Measurements from ENCODE around the gene MYO9A. TPM values are rescaled to one million over a fixed set of nuclear protein-coding genes. Genes with fewer than 3 reads are reported as not detected.

The MYO9A gene
- total RNA-seq, 2 donors from 2014 or later, result 27.1 to 30.5 TPM

GRCh38 chr15:71931261-71931660, 186.7 kb downstream of the MYO9A start:
- Mint-ChIP-seq H3K4me3 (no peak overlapping the region), H3K4me1 (no peaks in the 10 kb centered on the region), H3K27me3 (no peaks in the 10 kb centered on the region), H3K27ac (no peak overlapping the region), H3K36me3 (ENCODE audit: low read depth) (peaks cover 9% of the 10 kb centered on the region)
- ATAC-seq (no peak), DNase-seq (no peak)
- peaks cover 7% of the 10 kb centered on the region for H3K9me3 ChIP-seq (ENCODE audit: control insufficient read depth, low read length, poor library complexity, severe bottlenecking)

DNA sequence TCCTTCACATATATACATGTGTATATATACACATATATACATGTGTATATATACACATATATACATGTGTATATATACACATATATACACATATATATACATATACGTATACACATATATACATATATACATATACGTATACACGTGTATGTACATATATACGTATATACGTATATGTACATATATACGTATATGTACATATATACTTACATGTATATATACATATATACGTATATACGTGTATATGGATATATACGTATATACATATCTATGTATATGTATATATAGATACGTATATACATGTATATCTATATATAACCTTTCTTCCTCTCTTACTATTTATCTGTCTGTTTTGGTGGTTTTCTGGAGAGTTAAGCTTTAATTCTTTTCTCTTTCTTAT, 192.8 kb downstream of the MYO9A start:
- no peak for DNase-seq
- H3K4me1 Mint-ChIP-seq, result peaks cover 2% of the 10 kb centered on the region
- no peaks in the 10 kb centered on the region for H3K36me3 Mint-ChIP-seq (ENCODE audit: low read depth)
- no peaks in the 10 kb centered on the region for H3K27me3 Mint-ChIP-seq
- H3K4me3 Mint-ChIP-seq, result no peak overlapping the region
- no peak overlapping the region for H3K27ac Mint-ChIP-seq
- peaks cover 2% of the 10 kb centered on the region for H3K9me3 ChIP-seq (ENCODE audit: control insufficient read depth, low read length, poor library complexity, severe bottlenecking)
- ATAC-seq, result no peak

DNA sequence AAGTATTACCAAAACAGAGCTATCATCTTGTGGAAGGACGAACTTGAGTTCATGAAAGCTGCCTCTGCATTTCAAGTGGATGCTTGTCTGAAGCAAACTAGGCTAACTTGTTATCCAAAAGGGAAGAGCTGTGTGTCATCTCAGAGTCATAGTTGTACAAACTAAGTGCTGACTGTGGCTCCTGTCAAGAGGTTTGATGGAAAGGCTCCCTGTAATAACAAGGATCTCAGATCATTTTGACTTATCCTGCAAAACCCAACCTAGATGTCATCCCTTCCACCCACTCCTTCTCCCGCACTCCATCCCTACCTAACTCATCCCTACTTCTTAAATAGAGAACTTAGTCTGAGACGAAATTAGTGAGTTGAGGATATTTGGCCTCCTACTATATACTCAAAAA, 196.8 kb downstream of the MYO9A start:
- H3K4me3 Mint-ChIP-seq, result no peak overlapping the region
- H3K9me3 ChIP-seq (ENCODE audit: control insufficient read depth, low read length, poor library complexity, severe bottlenecking), result no peaks in the 10 kb centered on the region
- H3K4me1 Mint-ChIP-seq, result peaks cover 2% of the 10 kb centered on the region
- DNase-seq, result no peak
- no peak for ATAC-seq
- no peaks in the 10 kb centered on the region for H3K27me3 Mint-ChIP-seq
- no peaks in the 10 kb centered on the region for H3K36me3 Mint-ChIP-seq (ENCODE audit: low read depth)
- H3K27ac Mint-ChIP-seq, result no peak overlapping the region

DNA sequence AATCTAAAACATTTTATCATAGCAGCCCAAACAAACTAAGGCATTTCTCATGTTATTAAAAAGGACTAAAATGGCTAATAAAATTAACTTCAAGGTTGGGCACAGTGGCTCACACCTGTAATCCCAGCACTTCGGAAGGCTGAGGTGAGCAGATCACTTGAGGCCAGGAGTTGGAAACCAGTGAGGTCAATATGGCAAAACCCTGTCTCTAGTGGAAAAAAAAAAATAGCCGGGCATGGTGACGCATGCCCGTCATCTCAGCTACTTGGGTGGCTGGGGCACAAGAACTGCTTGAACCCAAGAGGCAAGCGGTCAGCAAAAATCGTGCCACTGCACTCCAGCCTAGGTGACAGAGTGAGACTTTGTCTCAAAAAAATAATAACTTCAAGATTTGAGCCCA, 197.4 kb downstream of the MYO9A start:
- ATAC-seq, result no peak
- no peaks in the 10 kb centered on the region for H3K9me3 ChIP-seq (ENCODE audit: control insufficient read depth, low read length, poor library complexity, severe bottlenecking)
- no peak for DNase-seq
- Mint-ChIP-seq H3K27me3 (no peaks in the 10 kb centered on the region), H3K4me1 (peaks cover 2% of the 10 kb centered on the region), H3K36me3 (ENCODE audit: low read depth) (no peaks in the 10 kb centered on the region), H3K4me3 (no peak overlapping the region), H3K27ac (no peak overlapping the region)

GRCh38 chr15:71916834-71917233, 201.1 kb downstream of the MYO9A start:
- peaks cover 13% of the 10 kb centered on the region for H3K36me3 Mint-ChIP-seq (ENCODE audit: low read depth)
- H3K9me3 ChIP-seq (ENCODE audit: control insufficient read depth, low read length, poor library complexity, severe bottlenecking), result no peaks in the 10 kb centered on the region
- ATAC-seq, result no peak
- H3K27ac Mint-ChIP-seq, result no peak overlapping the region
- no peak for DNase-seq
- H3K4me3 Mint-ChIP-seq, result no peak overlapping the region
- no peaks in the 10 kb centered on the region for H3K27me3 Mint-ChIP-seq
- no peaks in the 10 kb centered on the region for H3K4me1 Mint-ChIP-seq

DNA sequence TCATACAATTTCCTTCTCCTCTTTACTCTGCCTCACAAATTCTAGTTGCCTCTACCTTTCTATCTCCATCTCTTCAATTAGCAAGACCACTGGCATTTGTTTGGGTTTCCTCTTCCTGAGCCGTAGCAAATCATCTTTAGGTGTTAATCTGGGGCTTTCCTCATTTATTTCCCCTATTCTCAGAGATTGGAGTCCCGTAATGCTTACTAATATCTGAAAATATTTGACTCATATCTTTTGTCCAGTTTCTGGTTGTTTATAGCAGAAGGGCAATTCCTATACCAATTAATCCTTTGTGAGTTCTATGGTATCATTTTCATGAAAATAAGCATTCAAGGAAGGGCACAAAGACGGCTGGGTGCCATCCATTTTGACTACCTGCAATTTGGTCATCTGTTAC, 203.9 kb downstream of the MYO9A start:
- H3K4me3 Mint-ChIP-seq, result no peak overlapping the region
- H3K4me1 Mint-ChIP-seq, result no peaks in the 10 kb centered on the region
- ATAC-seq (no peak), DNase-seq (no peak)
- H3K27me3 Mint-ChIP-seq, result no peaks in the 10 kb centered on the region
- peaks cover 13% of the 10 kb centered on the region for H3K36me3 Mint-ChIP-seq (ENCODE audit: low read depth)
- no peak overlapping the region for H3K27ac Mint-ChIP-seq
- no peaks in the 10 kb centered on the region for H3K9me3 ChIP-seq (ENCODE audit: control insufficient read depth, low read length, poor library complexity, severe bottlenecking)

- Mint-ChIP-seq H3K4me3 (no peak overlapping the region), H3K27ac (no peak overlapping the region), H3K27me3 (no peaks in the 10 kb centered on the region), H3K4me1 (no peaks in the 10 kb centered on the region), H3K36me3 (ENCODE audit: low read depth) (peaks cover 17% of the 10 kb centered on the region)
- H3K9me3 ChIP-seq (ENCODE audit: control insufficient read depth, low read length, poor library complexity, severe bottlenecking), result no peaks in the 10 kb centered on the region
- DNase-seq, result no peak
- no peak for ATAC-seq
Observed at GRCh38 chr15:71899674-71900073, 218.3 kb downstream of the MYO9A start.

DNA sequence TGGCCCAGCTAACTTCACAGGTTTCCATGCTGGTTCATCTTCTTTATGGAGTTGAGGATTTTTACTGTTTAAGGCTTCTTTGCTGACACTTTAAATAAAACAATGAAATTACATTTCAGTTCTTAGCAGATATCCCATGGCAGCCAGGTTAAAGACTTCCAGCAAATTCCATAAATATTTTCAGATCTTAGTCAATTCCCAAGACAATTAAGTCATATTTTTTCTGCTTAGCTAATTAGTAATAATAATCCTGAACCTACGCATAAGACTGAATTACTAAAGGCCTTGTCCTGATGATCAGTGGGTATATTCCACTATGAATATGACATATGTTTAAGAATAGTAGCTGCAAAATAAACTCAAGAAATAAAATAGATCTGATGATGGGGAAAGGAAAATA, 224.3 kb downstream of the MYO9A start:
- Mint-ChIP-seq H3K4me3 (no peak overlapping the region), H3K27me3 (no peaks in the 10 kb centered on the region), H3K36me3 (ENCODE audit: low read depth) (peaks cover 18% of the 10 kb centered on the region), H3K4me1 (no peaks in the 10 kb centered on the region), H3K27ac (no peak overlapping the region)
- ATAC-seq, result no peak
- no peak for DNase-seq
- H3K9me3 ChIP-seq (ENCODE audit: control insufficient read depth, low read length, poor library complexity, severe bottlenecking), result no peaks in the 10 kb centered on the region

DNA sequence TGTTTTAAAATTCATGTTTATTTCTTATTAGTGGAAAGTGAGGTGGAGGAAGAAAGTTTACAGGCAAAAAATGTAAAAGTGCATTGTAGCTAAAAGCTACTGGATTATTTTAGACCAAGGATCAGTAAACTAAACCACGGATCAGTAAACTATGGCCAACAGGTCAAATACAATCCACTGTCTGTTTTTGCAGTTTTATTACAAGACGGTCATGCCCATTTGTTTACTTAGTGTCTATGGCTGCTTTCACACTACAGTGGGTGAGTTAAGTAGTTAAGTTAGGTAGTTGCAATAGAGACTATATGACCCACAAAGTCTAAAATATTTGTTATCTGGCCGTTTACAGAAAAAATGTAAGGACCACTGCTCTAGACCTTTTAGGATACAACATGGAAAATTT, 225.6 kb downstream of the MYO9A start:
- no peaks in the 10 kb centered on the region for H3K9me3 ChIP-seq (ENCODE audit: control insufficient read depth, low read length, poor library complexity, severe bottlenecking)
- no peaks in the 10 kb centered on the region for H3K27me3 Mint-ChIP-seq
- H3K36me3 Mint-ChIP-seq (ENCODE audit: low read depth), result peaks cover 17% of the 10 kb centered on the region
- H3K4me1 Mint-ChIP-seq, result no peaks in the 10 kb centered on the region
- ATAC-seq, result no peak
- H3K4me3 Mint-ChIP-seq, result no peak overlapping the region
- no peak overlapping the region for H3K27ac Mint-ChIP-seq
- no peak for DNase-seq

DNA sequence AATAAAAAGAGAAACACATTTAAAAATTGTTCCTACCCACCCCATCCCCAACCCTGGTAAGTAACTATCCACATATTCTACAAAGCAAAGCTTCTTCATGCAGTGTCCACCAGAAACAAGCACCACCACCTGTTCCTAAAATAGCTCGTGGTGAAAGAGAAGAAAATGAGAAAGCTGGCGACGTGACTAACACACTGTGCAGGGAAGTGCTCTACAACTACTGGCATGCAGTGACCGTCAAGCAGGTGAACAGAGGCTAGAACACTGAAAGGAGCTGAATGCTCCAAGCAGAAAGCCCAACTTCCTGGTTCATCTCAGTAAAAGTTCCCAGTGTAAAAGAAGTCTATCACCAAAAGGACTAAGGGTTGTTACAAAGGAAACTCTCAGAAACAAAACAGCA, 226.9 kb downstream of the MYO9A start:
- no peak overlapping the region for H3K4me3 Mint-ChIP-seq
- no peaks in the 10 kb centered on the region for H3K9me3 ChIP-seq (ENCODE audit: control insufficient read depth, low read length, poor library complexity, severe bottlenecking)
- no peaks in the 10 kb centered on the region for H3K27me3 Mint-ChIP-seq
- ATAC-seq (no peak), DNase-seq (no peak)
- H3K4me1 Mint-ChIP-seq, result no peaks in the 10 kb centered on the region
- peaks cover 17% of the 10 kb centered on the region for H3K36me3 Mint-ChIP-seq (ENCODE audit: low read depth)
- H3K27ac Mint-ChIP-seq, result no peak overlapping the region

GRCh38 chr15:71889947-71890346, 228.0 kb downstream of the MYO9A start:
- H3K4me3 Mint-ChIP-seq, result no peak overlapping the region
- peaks cover 17% of the 10 kb centered on the region for H3K36me3 Mint-ChIP-seq (ENCODE audit: low read depth)
- no peak for DNase-seq
- H3K9me3 ChIP-seq (ENCODE audit: control insufficient read depth, low read length, poor library complexity, severe bottlenecking), result no peaks in the 10 kb centered on the region
- no peaks in the 10 kb centered on the region for H3K4me1 Mint-ChIP-seq
- ATAC-seq, result no peak
- no peak overlapping the region for H3K27ac Mint-ChIP-seq
- H3K27me3 Mint-ChIP-seq, result no peaks in the 10 kb centered on the region

- DNase-seq, result no peak
- ATAC-seq, result no peak
- H3K27me3 Mint-ChIP-seq, result no peaks in the 10 kb centered on the region
- peaks cover 17% of the 10 kb centered on the region for H3K36me3 Mint-ChIP-seq (ENCODE audit: low read depth)
- no peak overlapping the region for H3K27ac Mint-ChIP-seq
- H3K9me3 ChIP-seq (ENCODE audit: control insufficient read depth, low read length, poor library complexity, severe bottlenecking), result no peaks in the 10 kb centered on the region
- no peak overlapping the region for H3K4me3 Mint-ChIP-seq
- H3K4me1 Mint-ChIP-seq, result no peaks in the 10 kb centered on the region
Observed at GRCh38 chr15:71889385-71889784, 228.6 kb downstream of the MYO9A start.

DNA sequence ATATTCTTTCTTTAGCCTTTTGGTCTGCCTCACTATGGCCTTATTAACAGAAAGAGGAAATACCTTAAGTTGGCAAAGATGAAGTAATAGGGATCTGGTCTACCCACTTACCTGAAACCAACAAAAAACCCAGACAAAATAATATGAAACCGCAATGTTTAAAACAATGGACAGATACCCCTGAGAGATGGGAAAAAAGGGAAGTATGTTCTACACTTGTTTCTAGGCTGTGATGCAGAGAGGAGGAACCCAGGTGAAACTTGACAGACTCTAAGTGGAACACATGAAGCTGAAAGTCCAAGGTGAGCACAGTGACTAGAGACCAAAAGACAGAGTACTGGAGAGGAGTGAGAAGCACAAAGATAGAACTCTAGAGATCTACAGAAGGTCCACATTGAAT, 229.2 kb downstream of the MYO9A start:
- H3K4me3 Mint-ChIP-seq, result no peak overlapping the region
- peaks cover 16% of the 10 kb centered on the region for H3K36me3 Mint-ChIP-seq (ENCODE audit: low read depth)
- no peak for ATAC-seq

DNA sequence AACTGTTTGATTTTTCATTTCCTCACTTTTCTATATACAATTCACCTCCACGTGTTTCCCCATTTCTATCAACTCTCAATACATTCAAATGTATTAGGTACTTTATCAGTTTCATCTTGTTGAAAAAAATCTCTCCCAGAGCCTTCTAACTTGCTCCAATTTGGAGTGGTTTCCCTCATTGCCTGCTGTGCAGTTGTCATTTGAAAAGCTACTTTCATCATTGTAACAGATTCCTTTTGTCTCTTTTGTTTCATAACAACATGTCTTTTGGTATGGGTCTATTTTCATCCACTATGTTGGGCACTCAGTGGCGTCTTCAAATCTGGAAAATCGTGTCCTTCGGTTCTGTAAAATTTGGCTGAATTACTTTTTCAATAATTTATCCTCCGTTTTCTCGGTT, 232.6 kb downstream of the MYO9A start:
- no peak overlapping the region for H3K27ac Mint-ChIP-seq

More for the DNA sequence above, 229.2 kb downstream of the MYO9A start:
- Mint-ChIP-seq H3K4me1 (no peaks in the 10 kb centered on the region), H3K27me3 (no peaks in the 10 kb centered on the region), H3K27ac (no peak overlapping the region)
- DNase-seq, result no peak
- no peaks in the 10 kb centered on the region for H3K9me3 ChIP-seq (ENCODE audit: control insufficient read depth, low read length, poor library complexity, severe bottlenecking)

DNA sequence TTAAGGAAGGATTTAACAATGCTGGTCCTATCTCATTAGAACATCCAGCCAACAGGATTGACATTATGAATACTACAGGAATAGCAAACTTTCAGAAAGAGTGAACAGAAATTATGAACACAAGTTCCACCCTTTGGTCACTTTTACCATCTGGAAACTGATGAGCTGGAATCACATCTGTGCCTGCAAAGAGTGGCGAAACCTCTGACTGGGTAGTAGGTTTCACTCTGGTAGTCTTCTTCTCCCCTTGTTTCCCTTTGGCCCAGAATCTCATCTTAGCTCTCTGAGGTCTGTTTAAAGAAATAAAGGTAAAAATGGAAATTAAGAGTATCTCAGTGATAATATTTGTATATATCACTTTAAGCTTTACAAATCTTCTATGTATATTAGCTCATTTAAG, 234.5 kb downstream of the MYO9A start:
- DNase-seq, result no peak
- H3K36me3 Mint-ChIP-seq (ENCODE audit: low read depth), result peaks cover 5% of the 10 kb centered on the region

More for the DNA sequence above, 232.6 kb downstream of the MYO9A start:
- DNase-seq (no peak), ATAC-seq (no peak)
- no peak overlapping the region for H3K4me3 Mint-ChIP-seq
- H3K9me3 ChIP-seq (ENCODE audit: control insufficient read depth, low read length, poor library complexity, severe bottlenecking), result no peaks in the 10 kb centered on the region
- no peaks in the 10 kb centered on the region for H3K4me1 Mint-ChIP-seq
- peaks cover 12% of the 10 kb centered on the region for H3K36me3 Mint-ChIP-seq (ENCODE audit: low read depth)
- H3K27me3 Mint-ChIP-seq, result no peaks in the 10 kb centered on the region

More for the DNA sequence above, 234.5 kb downstream of the MYO9A start:
- Mint-ChIP-seq H3K4me3 (no peak overlapping the region), H3K27ac (no peak overlapping the region), H3K4me1 (no peaks in the 10 kb centered on the region), H3K27me3 (no peaks in the 10 kb centered on the region)
- no peak for ATAC-seq
- H3K9me3 ChIP-seq (ENCODE audit: control insufficient read depth, low read length, poor library complexity, severe bottlenecking), result no peaks in the 10 kb centered on the region

Data from T-helper 17 cell (primary cell).